GM23338 (cell line): ENCODE results near the gene IQCK. TPM values are rescaled to one million over a fixed set of nuclear protein-coding genes. Genes with fewer than 3 reads are reported as not detected.

Experiments used
- ATAC-seq: fragments of 200-7000 bp; cut with Tn5 transposase; 3 replicates; pipeline ENCODE4 v1.9.1; 2020
- DNase-seq: peaks from one replicate; pipeline ENCODE4 v3.0.0-alpha.2; 2015; ENCODE audit warnings: low spot score
- H2AFZ ChIP-seq: fragments of 200-600 bp; sonication (generic); 2 replicates; pipeline ENCODE4 v1.8.0; 2016; ENCODE audit warnings: antibody characterized with exemption, mild to moderate bottlenecking, moderate library complexity
- H3F3A ChIP-seq: fragments of 200-600 bp; sonication (generic); replicated peaks from 2 replicates; pipeline ENCODE4 v1.8.0; 2017; ENCODE audit warnings: antibody characterized with exemption, mixed run types, low read depth
- H3K27ac ChIP-seq: fragments of 200-600 bp; sonication (generic); 2 replicates; pipeline ENCODE4 v1.6.1; 2016; ENCODE audit warnings: low read depth
- H3K27me3 ChIP-seq: fragments of 200-600 bp; sonication (generic); 2 replicates; pipeline ENCODE4 v1.8.0; 2016; ENCODE audit warnings: mild to moderate bottlenecking, mixed run types, moderate library complexity; ENCODE audit not compliant: insufficient read depth
- H3K36me3 ChIP-seq: fragments of 200-600 bp; sonication (generic); 2 replicates; pipeline ENCODE4 v1.8.0; 2016; ENCODE audit warnings: mild to moderate bottlenecking; ENCODE audit not compliant: insufficient read depth
- H3K4me1 ChIP-seq: fragments of 200-600 bp; sonication (generic); 2 replicates; pipeline ENCODE4 v1.8.0; 2016; ENCODE audit warnings: mild to moderate bottlenecking, moderate library complexity; ENCODE audit not compliant: insufficient read depth
- H3K4me2 ChIP-seq: fragments of 200-600 bp; sonication (generic); 2 replicates; pipeline ENCODE4 v1.7.1; 2017; ENCODE audit warnings: mixed run types
- H3K4me3 ChIP-seq: fragments of 200-600 bp; sonication (generic); 2 replicates; pipeline ENCODE4 v1.6.1; 2016; ENCODE audit warnings: mixed run types
- H3K79me2 ChIP-seq: fragments of 200-600 bp; sonication (generic); replicated peaks from 2 replicates; pipeline ENCODE4 v1.8.0; 2017; ENCODE audit warnings: mild to moderate bottlenecking; ENCODE audit not compliant: insufficient read depth
- H3K9me2 ChIP-seq: fragments of 200-600 bp; sonication (generic); 2 replicates; pipeline ENCODE4 v1.8.0; 2017; ENCODE audit not compliant: insufficient read depth
- H4K20me1 ChIP-seq: fragments of 200-600 bp; sonication (generic); replicated peaks from 2 replicates; pipeline ENCODE4 v1.8.0; 2017; ENCODE audit warnings: mild to moderate bottlenecking; ENCODE audit not compliant: insufficient read depth
- H3K27ac Mint-ChIP-seq: 2 replicates; pipeline ENCODE4 v1.8.0; 2020; ENCODE audit warnings: inconsistent platforms, mild to moderate bottlenecking, moderate library complexity, mixed read lengths
- H3K27me3 Mint-ChIP-seq: 3 replicates; pipeline ENCODE4 v1.8.0; 2022; ENCODE audit warnings: low read depth, mild to moderate bottlenecking, moderate library complexity, mixed read lengths, inconsistent platforms; ENCODE audit not compliant: insufficient read depth, poor library complexity
- H3K36me3 Mint-ChIP-seq: 3 replicates; pipeline ENCODE4 v1.8.0; 2021; ENCODE audit warnings: low read depth, mild to moderate bottlenecking, inconsistent platforms, moderate library complexity, mixed read lengths
- H3K4me1 Mint-ChIP-seq: 3 replicates; pipeline ENCODE4 v1.8.0; 2020; ENCODE audit warnings: mild to moderate bottlenecking, inconsistent platforms, mixed read lengths
- H3K4me3 Mint-ChIP-seq: 3 replicates; pipeline ENCODE4 v1.8.0; 2021; ENCODE audit warnings: moderate library complexity, mild to moderate bottlenecking, inconsistent platforms, mixed read lengths
- H3K9me3 Mint-ChIP-seq: 3 replicates; pipeline ENCODE4 v1.8.0; 2020; ENCODE audit warnings: moderate library complexity, mild to moderate bottlenecking, inconsistent platforms, mixed read lengths
- CREB1 ChIP-seq: fragments of 250-450 bp; sonication (Bioruptor Pico); IDR thresholded peaks from 2 replicates; pipeline ENCODE4 v1.5.0; 2020; ENCODE audit warnings: low read depth, mild to moderate bottlenecking, moderate library complexity
- CTCF ChIP-seq, 2 experiments: fragments of 200-600 bp in 1 of 2; sonication (generic) in 1 of 2; conservative IDR thresholded peaks; 2 replicates each; pipeline versions ENCODE4 v1.5.1 to v1.6.1; 2016 to 2017; ENCODE audit warnings: antibody characterized with exemption in 2 of 2, low read depth in 2 of 2, mild to moderate bottlenecking in 2 of 2, moderate library complexity in 1 of 2
- ETS1 ChIP-seq: IDR thresholded peaks from 2 replicates; pipeline ENCODE4 v1.6.1; 2016; ENCODE audit warnings: antibody characterized with exemption
- EZH2 ChIP-seq: fragments of 200-600 bp; sonication (generic); IDR thresholded peaks from one replicate; pipeline ENCODE4 v1.8.0; 2017; ENCODE audit warnings: antibody characterized with exemption, mild to moderate bottlenecking, low read depth; ENCODE audit not compliant: unreplicated experiment
- EZH2phosphoT487 ChIP-seq: fragments of 200-600 bp; sonication (generic); IDR thresholded peaks from one replicate; pipeline ENCODE4 v1.8.1; 2018; ENCODE audit warnings: antibody characterized with exemption; ENCODE audit not compliant: unreplicated experiment
- JUNB ChIP-seq: IDR thresholded peaks from one replicate; pipeline ENCODE4 v1.6.1; 2016; ENCODE audit warnings: antibody characterized with exemption; ENCODE audit not compliant: unreplicated experiment
- NANOG ChIP-seq: IDR thresholded peaks from 2 replicates; pipeline ENCODE4 v1.6.1; 2016; ENCODE audit warnings: antibody characterized with exemption, borderline replicate concordance
- POLR2AphosphoS5 ChIP-seq: IDR thresholded peaks from 2 replicates; pipeline ENCODE4 v1.6.1; 2016; ENCODE audit warnings: antibody characterized with exemption, low read depth
- REST ChIP-seq: IDR thresholded peaks from one replicate; pipeline ENCODE4 v1.6.1; 2018; ENCODE audit warnings: antibody characterized with exemption; ENCODE audit not compliant: unreplicated experiment
- STAT1 ChIP-seq: IDR thresholded peaks from one replicate; pipeline ENCODE4 v1.6.1; 2016; ENCODE audit warnings: antibody characterized with exemption; ENCODE audit not compliant: unreplicated experiment
- ZNF114 ChIP-seq: fragments of 250-450 bp; sonication (Bioruptor Pico); IDR thresholded peaks from 2 replicates; pipeline ENCODE4 v1.5.0; 2020; ENCODE audit warnings: mild to moderate bottlenecking, moderate library complexity
- ZNF331 ChIP-seq: fragments of 250-450 bp; sonication (Bioruptor Pico); IDR thresholded peaks from 2 replicates; pipeline ENCODE4 v1.5.0; 2020; ENCODE audit warnings: low read depth, mild to moderate bottlenecking, moderate library complexity
- ZNF462 ChIP-seq: fragments of 250-450 bp; sonication (Bioruptor Pico); IDR thresholded peaks from 2 replicates; pipeline ENCODE4 v1.5.0; 2020; ENCODE audit warnings: mild to moderate bottlenecking, moderate library complexity
- polyA plus RNA-seq: library from polyadenylated mRNA; unstranded; fragments of >200 nt; fragmentation: Nextera tagmentation; extraction: Ambion mirVana; gene quantifications from 2 replicates; pipeline ENCODE4 v1.2.1, GENCODE V29; 2016
- total RNA-seq: library from RNA; depleted of rRNA; stranded (reverse); fragments of >200 nt; shearing (Covaris generic); gene quantifications from 2 replicates; pipeline ENCODE4 v1.2.3, GENCODE V29; 2014

IQCK gene
- total and polyA plus RNA-seq, 2 experiments from 2014 or later = 7.6 to 10.0 TPM

GRCh38 chr16:19815418-19815817 is 97.3 kb downstream of the IQCK start:
- H3K79me2 ChIP-seq = no peaks in the 10 kb centered on the region
- Mint-ChIP-seq H3K36me3 (peaks cover 8% of the 10 kb centered on the region; the same call in 2 of the 3 replicates), H3K27me3 (peaks cover 5% of the 10 kb centered on the region), H3K4me3 (no peak overlapping the region), H3K9me3 (peaks cover 11% of the 10 kb centered on the region), H3K4me1 (no peaks in the 10 kb centered on the region), H3K27ac (no peak overlapping the region)
- TF ChIP-seq ZNF462 (CRISPR knock-in tag) = no peak
- TF ChIP-seq ETS1 = no peak
- TF ChIP-seq JUNB = no peak
- no peak for TF ChIP-seq STAT1
- TF ChIP-seq ZNF331 (CRISPR knock-in tag) = no peak
- no peak for TF ChIP-seq CTCF (conservative IDR thresholded peaks at IDR 0.05; ENCODE audit: low read depth in 2 of 2)
- TF ChIP-seq REST = no peak
- no peak for TF ChIP-seq NANOG
- no peak for TF ChIP-seq ZNF114 (CRISPR knock-in tag)
- no peak for TF ChIP-seq CREB1
- no peak for TF ChIP-seq POLR2AphosphoS5
- TF ChIP-seq EZH2 = no peak
- no peak for TF ChIP-seq EZH2phosphoT487
- H3K27me3 ChIP-seq = no peaks in the 10 kb centered on the region
- H3K27ac ChIP-seq = no peak overlapping the region
- H3K4me2 ChIP-seq = no peak overlapping the region
- H3K4me3 ChIP-seq = no peak overlapping the region
- no peaks in the 10 kb centered on the region for H3K4me1 ChIP-seq
- H4K20me1 ChIP-seq = no peaks in the 10 kb centered on the region
- 0 out of 2 replicates have a peak, but pooled peaks cover 2% of the 10 kb centered on the region for H3F3A ChIP-seq
- no peaks in the 10 kb centered on the region for H3K36me3 ChIP-seq
- no peak overlapping the region for H2AFZ ChIP-seq
- ATAC-seq = no peak
- DNase-seq = no peak
- H3K9me2 ChIP-seq = no peaks in the 10 kb centered on the region
